ENCODE results near the gene TRPM6.

GRCh38 chr9:74921737-74922136 lies 34.0 kb upstream of the TRPM6 start:
- no peak for TF ChIP-seq CTCF (conservative IDR thresholded peaks at IDR 0.05; ENCODE audit: low read length)
- no peak for TF ChIP-seq EZH2phosphoT487 (IDR thresholded peaks at IDR 0.05; ENCODE audit: borderline replicate concordance, low read depth, low read length)

Data from OCI-LY7 (cell line).